Neuronal stem cell (in vitro differentiated cells): Measurements from ENCODE around the gene LIN7C.
A peak's percentile ranks its signal among the peaks of the same experiment; 100 is the strongest.

ENCODE experiments used
- DNase-seq: peaks from one replicate; pipeline ENCODE4 v3.0.0-alpha.2; 2013; ENCODE audit warnings: low spot score
- H2AFZ ChIP-seq: one replicate; pipeline ENCODE4 v1.6.1; 2013; ENCODE audit warnings: mild to moderate bottlenecking, low read length, inconsistent platforms
- H2AK5ac ChIP-seq: 2 replicates; pipeline ENCODE4 v1.6.1; 2013; ENCODE audit warnings: low read depth, mild to moderate bottlenecking, inconsistent platforms, low read length, moderate library complexity, mixed read lengths
- H2BK120ac ChIP-seq: 2 replicates; pipeline ENCODE4 v1.6.1; 2013; ENCODE audit warnings: low read depth, mild to moderate bottlenecking, inconsistent platforms, low read length, moderate library complexity, mixed read lengths
- H2BK12ac ChIP-seq: one replicate; pipeline ENCODE4 v1.6.1; 2013; ENCODE audit warnings: low read length, inconsistent platforms
- H2BK15ac ChIP-seq: 2 replicates; pipeline ENCODE4 v1.6.1; 2013; ENCODE audit warnings: mild to moderate bottlenecking, low read length, inconsistent platforms, mixed read lengths
- H2BK5ac ChIP-seq: one replicate; pipeline ENCODE4 v1.6.1; 2013; ENCODE audit warnings: inconsistent platforms, mild to moderate bottlenecking, low read length, moderate library complexity
- H3K14ac ChIP-seq: one replicate; pipeline ENCODE4 v1.6.1; 2013; ENCODE audit warnings: low read length, inconsistent platforms
- H3K18ac ChIP-seq: 2 replicates; pipeline ENCODE4 v1.6.1; 2013; ENCODE audit warnings: low read length, inconsistent platforms
- H3K23ac ChIP-seq: 2 replicates; pipeline ENCODE4 v1.6.1; 2013; ENCODE audit warnings: low read depth, mild to moderate bottlenecking, mixed read lengths, low read length, inconsistent platforms; ENCODE audit not compliant: poor library complexity
- H3K27ac ChIP-seq: replicated peaks from 3 replicates; pipeline ENCODE4 v1.5.1; 2013; ENCODE audit warnings: low read length, inconsistent platforms
- H3K27me3 ChIP-seq, 3 experiments: 2 replicates each; pipeline ENCODE4 v1.6.1; 2013; ENCODE audit warnings: low read length in 3 of 3, mild to moderate bottlenecking in 2 of 3, inconsistent platforms in 1 of 3, low read depth in 1 of 3, mixed read lengths in 1 of 3, moderate library complexity in 1 of 3; ENCODE audit not compliant: control insufficient read depth in 3 of 3, insufficient read depth in 3 of 3
- H3K36me3 ChIP-seq, 2 donors: replicated peaks in 1 of 2; 2 replicates each; pipeline ENCODE4 v1.6.1; 2013; ENCODE audit warnings: low read length in 2 of 2; ENCODE audit not compliant: control insufficient read depth in 2 of 2, insufficient read depth in 2 of 2
- H3K4ac ChIP-seq: 2 replicates; pipeline ENCODE4 v1.6.1; 2013; ENCODE audit warnings: inconsistent platforms, mild to moderate bottlenecking, low read length, moderate library complexity
- H3K4me1 ChIP-seq, 2 donors: 1 replicate in 1 of 2; 2 replicates in 1 of 2; pipeline ENCODE4 v1.6.1; 2013; ENCODE audit warnings: low read length in 2 of 2, low read depth in 1 of 2; ENCODE audit not compliant: control insufficient read depth in 2 of 2, insufficient read depth in 1 of 2
- H3K4me2 ChIP-seq: one replicate; pipeline ENCODE4 v1.6.1; 2013; ENCODE audit warnings: mild to moderate bottlenecking, low read length, inconsistent platforms; ENCODE audit not compliant: insufficient read depth, poor library complexity, severe bottlenecking
- H3K4me3 ChIP-seq, 2 donors: 2 replicates each; pipeline ENCODE4 v1.5.1; 2013; ENCODE audit warnings: low read length in 2 of 2, mild to moderate bottlenecking in 2 of 2, inconsistent platforms in 1 of 2, moderate library complexity in 1 of 2
- H3K79me1 ChIP-seq: one replicate; pipeline ENCODE4 v1.6.1; 2013; ENCODE audit warnings: low read depth, mild to moderate bottlenecking, inconsistent platforms, low read length, moderate library complexity
- H3K9ac ChIP-seq: one replicate; pipeline ENCODE4 v1.6.1; 2013; ENCODE audit warnings: mild to moderate bottlenecking, low read depth, low read length, inconsistent platforms; ENCODE audit not compliant: poor library complexity
- H3K9me3 ChIP-seq, 2 donors: replicated peaks in 1 of 2; 2 replicates each; pipeline versions ENCODE3 to v1.6.1; 2013; ENCODE audit warnings: low read length in 2 of 2, mild to moderate bottlenecking in 2 of 2, inconsistent platforms in 1 of 2, low read depth in 1 of 2, mixed read lengths in 1 of 2, moderate library complexity in 1 of 2; ENCODE audit not compliant: control insufficient read depth in 2 of 2, insufficient read depth in 1 of 2
- H4K8ac ChIP-seq: one replicate; pipeline ENCODE4 v1.6.1; 2013; ENCODE audit warnings: low read depth, mild to moderate bottlenecking, inconsistent platforms, low read length, moderate library complexity
- H4K91ac ChIP-seq: one replicate; pipeline ENCODE4 v1.6.1; 2013; ENCODE audit warnings: low read length, low read depth, mild to moderate bottlenecking, inconsistent platforms; ENCODE audit not compliant: poor library complexity
- WGBS, 2 donors: extraction: QIAGEN DNeasy Blood & Tissue Kit; methylation state at CpG; one replicate each; pipeline ENCODE4 v1.1.7; 2013; ENCODE audit warnings: missing lambda C conversion rate in 2 of 2, mixed read lengths in 1 of 2; ENCODE audit not compliant: insufficient read length in 2 of 2, insufficient replicate concordance in 1 of 2; ENCODE audit errors: extremely low coverage in 2 of 2; 5-methylcytosine and 5-hydroxymethylcytosine counted together

LIN7C gene

GRCh38 chr11:27464289-27464696, 42.3 kb downstream of the LIN7C start:
- Histone ChIP-seq H3K18ac (no peak overlapping the region), H3K9ac (no peak overlapping the region), H3K9me3 (no peaks in the 10 kb centered on the region), H2BK15ac (no peak overlapping the region), H3K23ac (no peak overlapping the region), H3K4me3 (no peak overlapping the region), H2BK120ac (no peak overlapping the region), H3K4me2 (no peak overlapping the region), H3K27ac (no peak overlapping the region), H3K4me1 (peaks cover 16 to 59% of the 10 kb centered on the region in 2 donors), H3K36me3 (peaks cover 0 to 6% of the 10 kb centered on the region in 2 donors), H3K27me3 (no peaks in the 10 kb centered on the region), H2AK5ac (no peak overlapping the region), H2BK5ac (no peak overlapping the region), H4K91ac (no peak overlapping the region), H2AFZ (no peak overlapping the region), H3K14ac (no peak overlapping the region), H2BK12ac (no peak overlapping the region), H3K79me1 (no peaks in the 10 kb centered on the region), H4K8ac (no peak overlapping the region), H3K4ac (no peak overlapping the region)
- WGBS, 2 donors, result no CpG with 5 or more reads among the region's 2 CpGs
- DNase-seq, result no peak

GRCh38 chr11:27462543-27462942, 44.0 kb downstream of the LIN7C start:
- H3K27ac ChIP-seq, result no peak overlapping the region
- H2AFZ ChIP-seq, result no peak overlapping the region
- H3K9me3 ChIP-seq, result no peaks in the 10 kb centered on the region
- no peak overlapping the region for H3K4me3 ChIP-seq
- no peak overlapping the region for H3K23ac ChIP-seq
- no peak for DNase-seq
- H2AK5ac ChIP-seq, result no peak overlapping the region
- no peak overlapping the region for H3K9ac ChIP-seq
- H3K18ac ChIP-seq, result no peak overlapping the region
- no peak overlapping the region for H4K91ac ChIP-seq
- no peak overlapping the region for H2BK15ac ChIP-seq
- no peak overlapping the region for H3K14ac ChIP-seq
- H2BK12ac ChIP-seq, result no peak overlapping the region
- WGBS, 2 donors, result no CpG with 5 or more reads among the region's 5 CpGs
- no peaks in the 10 kb centered on the region for H3K79me1 ChIP-seq
- no peak overlapping the region for H3K4ac ChIP-seq
- no peak overlapping the region for H2BK5ac ChIP-seq
- no peak overlapping the region for H3K4me2 ChIP-seq
- no peak overlapping the region for H2BK120ac ChIP-seq
- H4K8ac ChIP-seq, result no peak overlapping the region
- peaks cover 0 to 6% of the 10 kb centered on the region in 2 donors for H3K36me3 ChIP-seq
- peaks cover 15 to 42% of the 10 kb centered on the region in 2 donors for H3K4me1 ChIP-seq
- no peaks in the 10 kb centered on the region for H3K27me3 ChIP-seq

- Histone ChIP-seq H3K36me3 (peaks cover 0 to 6% of the 10 kb centered on the region in 2 donors), H3K9me3 (no peaks in the 10 kb centered on the region), H4K91ac (no peak overlapping the region), H3K27me3 (no peaks in the 10 kb centered on the region), H3K4me2 (no peak overlapping the region), H2AK5ac (no peak overlapping the region), H3K14ac (no peak overlapping the region), H2BK15ac (no peak overlapping the region), H3K4ac (no peak overlapping the region), H2AFZ (no peak overlapping the region), H3K18ac (no peak overlapping the region), H3K79me1 (no peaks in the 10 kb centered on the region), H3K27ac (peak overlapping the region; percentile 51), H2BK12ac (no peak overlapping the region), H3K9ac (no peak overlapping the region), H2BK5ac (no peak overlapping the region), H3K4me1 (peaks cover 17 to 46% of the 10 kb centered on the region in 2 donors), H3K4me3 (no peak overlapping the region), H3K23ac (no peak overlapping the region), H4K8ac (no peak overlapping the region), H2BK120ac (no peak overlapping the region)
- no peak for DNase-seq
- no CpG with 5 or more reads among the region's 5 CpGs for WGBS, 2 donors
Observed at GRCh38 chr11:27460158-27460978, 46.2 kb downstream of the LIN7C start.

DNA sequence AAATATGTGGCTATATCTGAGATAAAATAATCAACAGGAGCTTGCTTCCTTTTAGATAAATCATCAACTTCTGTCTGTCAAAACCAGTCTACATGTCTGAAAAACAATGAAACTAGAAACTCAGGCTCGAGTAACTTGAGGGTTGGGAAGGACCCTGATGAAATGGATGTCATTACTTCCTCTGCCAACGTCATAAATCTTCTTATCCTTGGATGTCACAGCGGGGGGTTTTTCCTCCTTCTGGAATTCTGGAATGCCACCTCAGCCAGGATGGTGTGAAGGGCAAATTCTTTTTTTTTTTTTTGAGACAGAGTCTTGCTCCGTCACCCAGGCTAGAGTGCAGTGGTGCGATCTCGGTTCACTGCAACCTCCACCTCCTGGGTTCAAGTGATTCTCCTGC, 47.4 kb downstream of the LIN7C start:
- Histone ChIP-seq H3K4me2 (no peak overlapping the region), H3K4ac (no peak overlapping the region), H2BK120ac (no peak overlapping the region), H3K14ac (no peak overlapping the region), H3K4me3 (no peak overlapping the region), H3K9ac (no peak overlapping the region), H3K18ac (no peak overlapping the region), H4K91ac (no peak overlapping the region), H3K9me3 (no peaks in the 10 kb centered on the region), H2BK5ac (no peak overlapping the region), H4K8ac (no peak overlapping the region), H3K27me3 (no peaks in the 10 kb centered on the region), H3K4me1 (peaks cover 14 to 35% of the 10 kb centered on the region in 2 donors), H3K36me3 (peaks cover 0 to 6% of the 10 kb centered on the region in 2 donors), H3K27ac (no peak overlapping the region), H2AFZ (no peak overlapping the region), H3K23ac (no peak overlapping the region), H2BK15ac (no peak overlapping the region), H2AK5ac (no peak overlapping the region), H2BK12ac (no peak overlapping the region), H3K79me1 (no peaks in the 10 kb centered on the region)
- WGBS, 2 donors, result no CpG with 5 or more reads among the region's 6 CpGs
- no peak for DNase-seq
